ENCODE measurements around the gene B4GAT1.
"Not testable (repeated sequence)": the region's sequence is repeated elsewhere in the genome, so short reads cannot be mapped to it uniquely, and the experiment has no call there.

The B4GAT1 gene

DNA sequence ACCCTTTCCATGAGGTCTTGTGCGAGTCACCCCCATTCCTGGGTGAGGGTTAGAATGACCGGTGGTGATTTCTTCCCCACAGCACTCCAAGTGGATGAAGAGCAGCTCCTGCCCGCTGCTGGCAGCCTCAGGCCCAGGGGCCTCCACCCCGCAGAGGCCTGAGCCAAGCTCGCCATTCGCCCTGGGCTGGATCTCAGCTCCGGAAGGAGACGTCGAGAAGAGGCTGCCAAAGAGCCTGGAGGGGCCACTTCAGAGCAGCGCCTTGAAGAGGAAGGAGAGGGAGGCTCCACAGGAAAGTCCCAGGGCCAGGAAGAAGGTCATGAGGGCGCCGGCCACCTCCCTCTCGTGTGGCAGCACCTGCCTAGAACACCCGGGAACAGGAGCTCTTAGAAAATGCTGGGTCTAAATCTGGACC, 15.8 kb upstream of the B4GAT1 start:
- no peak for DNase-seq (ENCODE audit: low spot score)

GRCh38 chr11:66362481-66363147, 15.2 kb upstream of the B4GAT1 start:
- DNase-seq (ENCODE audit: low spot score) = no peak

GRCh38 chr11:66361502-66361941, 14.1 kb upstream of the B4GAT1 start:
- DNase-seq (ENCODE audit: low spot score) = no peak

DNA sequence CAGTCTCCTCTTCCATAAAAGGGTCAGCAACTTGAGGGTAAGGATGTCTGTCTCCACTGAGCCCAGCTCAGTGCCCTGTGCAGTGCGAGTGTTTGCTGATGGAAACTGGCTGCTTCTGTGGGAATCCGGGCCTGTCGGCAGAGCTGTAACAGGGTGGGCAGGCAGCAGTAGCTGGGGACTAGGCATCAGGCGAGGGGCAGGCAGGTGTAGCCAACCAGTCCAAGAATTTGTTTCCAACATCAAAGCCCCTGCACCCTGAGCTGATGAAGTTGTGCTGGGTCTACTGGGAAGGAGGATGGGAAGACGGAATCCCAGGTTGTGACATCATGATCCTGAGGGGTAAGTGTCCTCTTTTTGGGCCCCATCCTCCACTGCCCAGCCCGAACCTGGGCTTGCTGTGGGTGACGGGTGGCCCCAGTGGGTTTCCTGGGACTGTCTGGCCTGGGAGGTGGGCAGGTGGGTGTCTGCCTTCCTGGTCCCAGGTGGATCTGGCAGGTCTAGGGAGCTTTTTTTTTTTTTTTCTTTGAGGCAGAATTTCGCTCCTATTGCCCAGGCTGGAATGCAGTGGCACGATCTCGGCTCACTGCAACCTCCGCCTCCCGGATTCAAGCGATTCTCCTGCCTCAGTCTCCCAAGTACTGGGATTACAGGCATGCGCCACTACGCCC, 13.1 kb upstream of the B4GAT1 start:
- no peak for DNase-seq (ENCODE audit: low spot score)

DNA sequence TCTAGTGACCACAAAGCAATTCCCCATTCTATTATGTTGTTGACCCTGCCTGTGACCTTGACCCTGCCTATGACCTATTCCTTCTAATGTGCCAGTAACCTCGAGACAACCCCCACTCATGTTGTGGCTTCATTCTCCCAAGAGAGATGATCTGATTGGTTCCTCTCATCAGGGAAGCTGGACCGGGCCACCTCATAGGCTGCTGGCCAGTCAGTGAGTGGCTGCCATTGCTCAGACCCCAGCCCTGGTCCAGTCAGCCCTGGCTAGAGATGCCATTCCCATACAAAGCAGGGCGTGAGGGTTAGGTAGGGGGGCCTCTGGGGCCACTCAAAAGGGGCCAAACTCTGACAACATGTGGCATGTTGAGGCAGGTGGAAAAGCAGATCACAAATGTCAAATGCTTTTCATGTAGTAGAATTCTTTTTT, 12.2 kb upstream of the B4GAT1 start:
- DNase-seq (ENCODE audit: low spot score) = no peak

- not testable (repeated sequence) for DNase-seq (ENCODE audit: low spot score)
Observed at GRCh38 chr11:66350560-66351235, 3.3 kb upstream of the B4GAT1 start.

- no peak for DNase-seq (ENCODE audit: low spot score)
Observed at GRCh38 chr11:66349084-66349386, 1.6 kb upstream of the B4GAT1 start.

GRCh38 chr11:66346476-66347424, 679 bp downstream of the B4GAT1 start:
- no peak for DNase-seq (ENCODE audit: low spot score)

- DNase-seq (ENCODE audit: low spot score) = no peak
Observed at GRCh38 chr11:66345316-66345649, 2.1 kb downstream of the B4GAT1 start.

GRCh38 chr11:66344550-66345315, 2.7 kb downstream of the B4GAT1 start, which contains the start of gene BRMS1:
Gene BRMS1, minus strand, starts transcription at chr11:66345104. Its CDS starts 2,870 bp downstream, at chr11:66342234.
- DNase-seq (ENCODE audit: low spot score) = peak; percentile 95

GRCh38 chr11:66343176-66343575, 4.3 kb downstream of the B4GAT1 start:
- DNase-seq (ENCODE audit: low spot score) = no peak

- no peak for DNase-seq (ENCODE audit: low spot score)
Observed at GRCh38 chr11:66341502-66342126, 5.8 kb downstream of the B4GAT1 start.

- DNase-seq (ENCODE audit: low spot score) = no peak
Observed at GRCh38 chr11:66340596-66341501, 6.6 kb downstream of the B4GAT1 start.

GRCh38 chr11:66339686-66340483, 7.5 kb downstream of the B4GAT1 start:
- DNase-seq (ENCODE audit: low spot score) = no peak

DNA sequence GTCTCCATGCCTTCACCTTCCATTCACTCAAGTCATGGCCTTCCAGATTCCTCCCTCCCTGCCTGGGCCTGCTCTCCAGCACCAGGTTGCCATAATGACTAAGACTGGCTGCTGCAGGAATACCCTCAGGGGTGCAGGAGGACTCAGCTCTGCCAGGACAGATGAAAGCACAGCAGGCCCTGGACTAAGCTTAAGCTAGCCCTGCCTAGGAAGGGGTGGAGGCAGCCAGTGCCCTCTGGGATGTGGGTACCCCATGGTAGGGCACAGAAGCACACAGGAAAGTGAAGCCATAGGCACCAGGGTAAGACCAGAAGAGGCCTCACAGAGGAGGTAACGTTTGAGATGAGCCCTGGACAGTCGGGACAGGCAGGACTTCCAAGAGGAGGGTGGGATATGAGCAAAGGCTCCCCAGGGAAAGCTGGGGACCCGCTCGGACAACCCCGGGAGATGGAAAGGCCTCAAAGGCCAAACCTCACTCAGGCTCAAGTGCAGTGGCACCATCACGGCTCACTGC, 8.2 kb downstream of the B4GAT1 start:
- DNase-seq (ENCODE audit: low spot score) = no peak

- no peak for DNase-seq (ENCODE audit: low spot score)
Observed at GRCh38 chr11:66338276-66339161, 8.9 kb downstream of the B4GAT1 start.

DNA sequence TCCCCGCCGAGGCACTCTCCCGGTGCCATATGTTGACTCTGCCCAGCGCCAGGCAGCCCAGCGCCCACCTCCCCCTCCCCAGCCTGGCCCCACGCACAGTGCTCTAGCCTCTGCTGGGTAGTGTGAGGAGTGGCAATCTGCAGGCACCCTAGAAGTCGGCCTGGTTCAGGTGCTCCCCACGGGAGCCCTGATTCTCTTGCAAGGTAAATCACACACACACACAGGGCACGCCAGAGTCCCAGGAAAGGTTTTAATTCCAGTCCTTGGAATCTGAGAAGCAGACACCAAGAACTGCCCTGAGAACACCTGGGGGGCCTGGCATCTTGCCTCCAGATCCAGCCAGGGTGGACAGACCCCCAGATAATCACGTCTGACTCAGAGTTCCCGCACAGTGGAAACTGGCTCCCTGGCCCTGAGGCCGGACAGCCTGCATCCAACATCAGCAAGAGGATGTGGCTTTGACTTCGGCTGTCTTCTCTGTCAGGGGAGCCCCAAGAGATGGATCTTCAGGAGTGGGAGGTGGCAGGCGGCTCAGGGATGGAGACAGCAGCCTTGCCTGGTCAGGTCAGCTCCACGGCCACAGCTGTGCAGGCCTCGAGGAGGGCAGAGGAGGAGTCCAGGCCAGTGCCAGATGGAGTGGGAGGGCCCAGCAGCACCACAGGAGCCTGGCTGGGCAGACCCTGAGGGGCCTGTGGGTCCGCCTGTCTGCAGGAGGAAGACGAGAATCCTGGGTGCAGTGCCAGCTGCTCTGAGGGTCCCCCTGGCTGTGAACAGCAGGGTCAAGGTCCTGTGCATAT, 10.1 kb downstream of the B4GAT1 start:
- no peak for DNase-seq (ENCODE audit: low spot score)

Measured in CD4-positive, alpha-beta T cell treated with Interleukin-2 at 100 ng/mL for 4 hours (primary cell).